ENCODE results near the gene FOS. TPM values are rescaled to one million over a fixed set of nuclear protein-coding genes. Genes with fewer than 3 reads are reported as not detected.

Gene FOS
- total and polyA plus RNA-seq, 2 experiments from 2014 or later: 47.3 to 54.8 TPM

DNA sequence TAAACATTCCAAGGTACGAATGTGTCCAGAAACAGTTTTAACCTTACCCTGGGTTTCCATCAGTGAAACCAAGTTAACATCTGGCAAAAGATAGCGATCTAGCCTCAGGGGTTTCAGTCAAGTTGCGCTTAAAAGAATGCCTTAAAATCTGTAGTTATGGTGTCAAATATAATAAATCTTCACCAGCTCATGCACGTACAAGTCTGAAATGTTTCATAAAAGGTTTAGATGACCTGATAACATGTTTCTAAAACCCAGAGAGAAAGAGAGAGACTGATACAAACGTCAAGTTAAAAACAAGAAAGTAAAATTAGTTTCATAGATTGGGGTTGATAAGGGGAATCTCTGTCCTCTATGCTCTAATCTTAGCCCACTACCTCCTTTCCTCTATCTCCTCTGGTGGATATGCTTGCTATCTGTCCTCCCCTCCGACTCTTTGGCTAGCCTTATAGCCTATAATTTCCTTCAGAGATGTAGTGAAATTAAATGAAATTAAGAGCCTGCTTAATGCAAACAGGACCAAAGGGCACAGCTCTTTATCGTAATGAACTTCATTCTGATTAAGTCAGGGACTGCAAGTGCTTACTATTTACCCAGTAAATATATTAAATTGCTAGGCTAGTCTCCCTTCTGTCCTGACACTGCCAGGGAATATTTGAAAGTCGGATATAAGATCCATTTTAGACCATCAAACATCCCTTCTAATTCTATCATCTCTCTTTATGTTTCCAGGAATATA lies 18.4 kb upstream of the FOS start (continued):
- TF ChIP-seq ETS1 (IDR thresholded peaks at IDR 0.05) (no peak), ZNF331 (CRISPR knock-in tag; IDR thresholded peaks at IDR 0.05; ENCODE audit: low read depth) (no peak), STAT1 (IDR thresholded peaks at IDR 0.05; ENCODE audit: unreplicated experiment) (no peak), CREB1 (CRISPR knock-in tag; IDR thresholded peaks at IDR 0.05; ENCODE audit: low read depth) (no peak), POLR2AphosphoS5 (IDR thresholded peaks at IDR 0.05; ENCODE audit: low read depth) (no peak), NANOG (IDR thresholded peaks at IDR 0.05; ENCODE audit: borderline replicate concordance) (no peak), ZNF114 (CRISPR knock-in tag; IDR thresholded peaks at IDR 0.05) (no peak)
- TF ChIP-seq, protein P1, sequence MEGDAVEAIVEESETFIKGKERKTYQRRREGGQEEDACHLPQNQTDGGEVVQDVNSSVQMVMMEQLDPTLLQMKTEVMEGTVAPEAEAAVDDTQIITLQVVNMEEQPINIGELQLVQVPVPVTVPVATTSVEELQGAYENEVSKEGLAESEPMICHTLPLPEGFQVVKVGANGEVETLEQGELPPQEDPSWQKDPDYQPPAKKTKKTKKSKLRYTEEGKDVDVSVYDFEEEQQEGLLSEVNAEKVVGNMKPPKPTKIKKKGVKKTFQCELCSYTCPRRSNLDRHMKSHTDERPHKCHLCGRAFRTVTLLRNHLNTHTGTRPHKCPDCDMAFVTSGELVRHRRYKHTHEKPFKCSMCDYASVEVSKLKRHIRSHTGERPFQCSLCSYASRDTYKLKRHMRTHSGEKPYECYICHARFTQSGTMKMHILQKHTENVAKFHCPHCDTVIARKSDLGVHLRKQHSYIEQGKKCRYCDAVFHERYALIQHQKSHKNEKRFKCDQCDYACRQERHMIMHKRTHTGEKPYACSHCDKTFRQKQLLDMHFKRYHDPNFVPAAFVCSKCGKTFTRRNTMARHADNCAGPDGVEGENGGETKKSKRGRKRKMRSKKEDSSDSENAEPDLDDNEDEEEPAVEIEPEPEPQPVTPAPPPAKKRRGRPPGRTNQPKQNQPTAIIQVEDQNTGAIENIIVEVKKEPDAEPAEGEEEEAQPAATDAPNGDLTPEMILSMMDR (conservative IDR thresholded peaks at IDR 0.05; ENCODE audit: low read depth in 2 of 2): no peak

DNA sequence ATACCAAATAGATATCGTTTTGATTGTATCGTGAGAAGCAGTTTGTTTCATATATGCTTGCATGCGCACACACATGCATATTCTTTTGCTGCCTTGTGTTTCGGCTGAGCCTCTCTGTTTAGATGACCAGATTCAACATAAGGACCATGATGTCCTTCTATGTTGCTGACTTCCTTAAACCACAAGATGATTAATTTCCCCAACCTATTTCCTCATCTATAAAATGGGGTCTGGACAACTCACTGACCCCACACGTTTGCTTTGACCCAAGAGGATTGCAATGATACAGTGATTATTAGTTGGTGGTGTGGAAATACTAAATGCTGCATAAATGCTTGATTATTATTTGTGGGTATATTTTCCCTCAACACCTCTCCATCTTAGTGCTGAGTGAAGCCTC lies 16.8 kb upstream of the FOS start:
- no peak for DNase-seq (ENCODE audit: low spot score)
- Histone ChIP-seq H3K4me2 (no peak overlapping the region), H3K4me1 (ENCODE audit: insufficient read depth) (peaks cover 8% of the 10 kb centered on the region; the same call in 1 of the 2 replicates), H3F3A (replicated peaks; ENCODE audit: low read depth) (no peaks in the 10 kb centered on the region), H3K36me3 (ENCODE audit: insufficient read depth) (no peaks in the 10 kb centered on the region), H3K27ac (ENCODE audit: low read depth) (no peak overlapping the region), H3K27me3 (ENCODE audit: insufficient read depth) (no peaks in the 10 kb centered on the region), H3K9me2 (ENCODE audit: insufficient read depth) (no peaks in the 10 kb centered on the region), H4K20me1 (replicated peaks; ENCODE audit: insufficient read depth) (no peaks in the 10 kb centered on the region), H3K4me3 (no peak overlapping the region), H2AFZ (no peak overlapping the region), H3K79me2 (replicated peaks; ENCODE audit: insufficient read depth) (no peaks in the 10 kb centered on the region)
- Mint-ChIP-seq H3K9me3 (no peaks in the 10 kb centered on the region), H3K36me3 (ENCODE audit: low read depth) (no peaks in the 10 kb centered on the region), H3K27ac (no peak overlapping the region), H3K4me3 (no peak overlapping the region), H3K4me1 (peaks cover 22% of the 10 kb centered on the region), H3K27me3 (ENCODE audit: insufficient read depth, low read depth, poor library complexity) (peaks cover 14% of the 10 kb centered on the region)
- no peak for ATAC-seq
- TF ChIP-seq JUNB (IDR thresholded peaks at IDR 0.05; ENCODE audit: unreplicated experiment) (no peak), POLR2AphosphoS5 (IDR thresholded peaks at IDR 0.05; ENCODE audit: low read depth) (no peak), STAT1 (IDR thresholded peaks at IDR 0.05; ENCODE audit: unreplicated experiment) (no peak), CREB1 (CRISPR knock-in tag; IDR thresholded peaks at IDR 0.05; ENCODE audit: low read depth) (no peak), EZH2 (IDR thresholded peaks at IDR 0.05; ENCODE audit: low read depth, unreplicated experiment) (no peak), ZNF114 (CRISPR knock-in tag; IDR thresholded peaks at IDR 0.05) (no peak), ETS1 (IDR thresholded peaks at IDR 0.05) (no peak), ZNF331 (CRISPR knock-in tag; IDR thresholded peaks at IDR 0.05; ENCODE audit: low read depth) (no peak), EZH2phosphoT487 (IDR thresholded peaks at IDR 0.05; ENCODE audit: unreplicated experiment) (no peak)
- TF ChIP-seq, protein P1 (conservative IDR thresholded peaks at IDR 0.05; ENCODE audit: low read depth in 2 of 2): no peak

Data from GM23338 (cell line).